IPS-18a (cell line): Measurements from ENCODE around the gene OCRL.

Experiments used
- H3K27ac ChIP-seq: one replicate; pipeline ENCODE4 v1.5.1; 2013; ENCODE audit warnings: low read length
- H3K27me3 ChIP-seq: one replicate; pipeline ENCODE4 v1.6.1; 2013; ENCODE audit warnings: mild to moderate bottlenecking, low read length; ENCODE audit not compliant: control insufficient read depth, insufficient read depth
- H3K36me3 ChIP-seq: one replicate; pipeline ENCODE4 v1.6.1; 2013; ENCODE audit warnings: low read depth, low read length; ENCODE audit not compliant: control insufficient read depth
- H3K4me1 ChIP-seq: one replicate; pipeline ENCODE4 v1.6.1; 2013; ENCODE audit warnings: low read depth, low read length; ENCODE audit not compliant: control insufficient read depth
- H3K4me3 ChIP-seq: one replicate; pipeline ENCODE4 v1.5.1; 2013; ENCODE audit warnings: low read length
- H3K9ac ChIP-seq: one replicate; pipeline ENCODE4 v1.6.1; 2013; ENCODE audit warnings: mild to moderate bottlenecking, low read length, moderate library complexity
- H3K9me3 ChIP-seq: one replicate; pipeline ENCODE4 v1.6.1; 2013; ENCODE audit warnings: low read depth, low read length; ENCODE audit not compliant: control insufficient read depth

The OCRL gene

DNA sequence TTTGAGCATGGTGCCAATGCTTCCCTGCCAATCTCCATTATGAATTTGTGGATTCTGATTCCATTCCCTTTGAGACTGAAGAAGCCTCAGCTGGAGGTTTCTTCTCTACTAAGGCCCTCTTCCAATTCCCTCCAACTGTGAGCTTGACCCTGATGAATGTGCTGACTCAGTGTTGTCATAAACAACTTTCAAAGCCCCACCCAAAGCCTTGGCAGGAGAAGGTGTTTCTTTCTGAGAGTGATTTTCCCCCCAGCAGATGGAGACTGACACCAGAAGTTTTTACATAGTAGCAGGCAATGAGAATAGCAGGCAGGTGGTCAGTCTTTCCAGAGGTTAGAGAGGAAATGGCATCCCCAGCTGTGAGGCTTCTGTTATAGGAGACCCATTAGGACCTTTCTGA lies 53.1 kb downstream of the OCRL start:
- Histone ChIP-seq H3K4me3 (no peak overlapping the region), H3K4me1 (no peaks in the 10 kb centered on the region), H3K27ac (no peak overlapping the region), H3K36me3 (peaks cover 23% of the 10 kb centered on the region), H3K27me3 (no peaks in the 10 kb centered on the region), H3K9ac (no peak overlapping the region), H3K9me3 (peaks cover 7% of the 10 kb centered on the region)

DNA sequence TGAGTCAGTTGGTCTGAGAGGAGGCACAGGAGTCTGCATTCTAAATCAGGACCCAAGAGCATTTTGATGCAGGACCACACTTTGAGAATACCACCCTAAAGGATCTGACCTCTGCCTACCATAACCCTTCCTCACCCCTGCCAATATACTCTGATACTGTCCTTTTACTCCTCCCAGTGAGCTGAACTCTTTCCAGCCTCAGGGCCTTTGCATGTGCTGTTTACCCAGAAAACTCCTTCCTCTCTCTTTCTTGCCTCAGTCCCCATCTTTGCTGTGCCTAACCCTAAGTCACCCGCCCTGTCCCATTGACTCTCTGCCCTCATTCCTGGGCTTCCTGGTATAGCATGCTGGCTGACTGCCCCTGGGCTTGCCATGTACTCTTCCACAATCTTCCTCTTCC lies 54.7 kb downstream of the OCRL start:
- no peaks in the 10 kb centered on the region for H3K27me3 ChIP-seq
- no peak overlapping the region for H3K9ac ChIP-seq

DNA sequence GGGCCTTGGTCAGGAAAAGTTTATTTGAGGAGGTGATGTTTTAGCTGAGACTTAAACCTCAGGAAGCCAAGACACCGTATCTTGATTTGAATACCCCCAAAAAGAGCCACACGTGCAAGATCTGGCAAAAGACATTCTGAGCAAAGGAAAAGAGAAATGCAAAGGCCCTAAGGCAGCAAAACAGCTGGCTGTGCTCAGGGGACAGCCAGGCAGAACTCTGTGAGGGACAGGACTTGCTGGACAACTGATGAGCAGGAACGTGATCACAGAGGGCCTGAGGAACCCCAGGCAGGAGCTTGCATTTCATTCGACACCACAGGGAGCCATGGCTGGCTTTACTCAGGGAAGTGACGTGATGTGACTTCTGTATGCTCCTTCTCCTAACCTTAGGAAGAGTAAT lies 56.0 kb downstream of the OCRL start:
- no peaks in the 10 kb centered on the region for H3K4me1 ChIP-seq
- H3K27ac ChIP-seq: no peak overlapping the region
- H3K9me3 ChIP-seq: peaks cover 7% of the 10 kb centered on the region
- H3K27me3 ChIP-seq: no peaks in the 10 kb centered on the region
- H3K4me3 ChIP-seq: no peak overlapping the region
- H3K9ac ChIP-seq: no peak overlapping the region
- H3K36me3 ChIP-seq: peaks cover 3% of the 10 kb centered on the region

More for the DNA sequence above, 54.7 kb downstream of the OCRL start:
- Histone ChIP-seq H3K9me3 (peaks cover 7% of the 10 kb centered on the region), H3K27ac (no peak overlapping the region), H3K36me3 (peaks cover 7% of the 10 kb centered on the region), H3K4me1 (no peaks in the 10 kb centered on the region), H3K4me3 (no peak overlapping the region)

DNA sequence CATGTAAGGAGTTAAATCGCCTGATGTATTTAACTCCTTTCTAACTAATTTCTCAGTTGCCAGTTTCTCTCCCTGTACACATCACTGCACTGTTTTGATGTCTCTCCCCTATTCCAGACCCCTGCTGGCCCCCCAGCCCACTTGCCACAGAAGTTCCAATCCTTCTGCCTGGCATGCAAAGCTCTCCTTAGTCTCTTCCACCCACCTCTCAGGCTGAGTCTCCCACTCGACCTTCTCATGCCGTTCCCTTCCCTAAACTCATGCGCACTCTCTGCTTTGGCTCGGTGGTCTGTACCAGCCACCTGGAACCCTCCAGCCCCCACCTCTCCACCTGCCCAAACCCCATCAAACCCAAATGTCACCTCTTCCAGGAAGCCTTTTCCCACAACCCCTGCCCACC lies 57.8 kb downstream of the OCRL start:
- no peak overlapping the region for H3K27ac ChIP-seq
- no peaks in the 10 kb centered on the region for H3K27me3 ChIP-seq
- H3K4me1 ChIP-seq: no peaks in the 10 kb centered on the region
- no peak overlapping the region for H3K4me3 ChIP-seq
- no peaks in the 10 kb centered on the region for H3K36me3 ChIP-seq
- no peak overlapping the region for H3K9ac ChIP-seq
- H3K9me3 ChIP-seq: peaks cover 6% of the 10 kb centered on the region

DNA sequence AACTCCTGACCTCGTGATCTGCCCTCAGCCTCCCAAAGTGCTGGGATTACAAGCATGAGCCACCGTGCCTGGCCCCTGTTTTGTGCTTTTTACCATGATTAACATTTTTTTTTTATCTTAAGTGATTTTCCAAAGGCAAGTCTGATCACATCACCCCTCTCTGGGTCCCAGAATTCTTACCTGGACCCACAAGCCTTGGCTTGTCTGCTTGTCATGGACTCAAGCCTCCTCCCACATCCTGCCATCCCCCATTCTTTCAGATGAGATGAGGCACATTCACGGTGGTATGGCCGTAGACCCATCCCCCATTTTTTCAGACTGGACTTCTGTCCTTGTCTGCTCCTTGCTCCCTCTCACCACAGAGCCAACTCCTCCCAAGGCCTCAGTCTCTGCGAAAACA lies 59.4 kb downstream of the OCRL start:
- H3K9ac ChIP-seq: no peak overlapping the region
- H3K27me3 ChIP-seq: no peaks in the 10 kb centered on the region
- peaks cover 3% of the 10 kb centered on the region for H3K9me3 ChIP-seq
- H3K27ac ChIP-seq: no peak overlapping the region
- H3K36me3 ChIP-seq: no peaks in the 10 kb centered on the region
- H3K4me3 ChIP-seq: no peak overlapping the region
- no peaks in the 10 kb centered on the region for H3K4me1 ChIP-seq

DNA sequence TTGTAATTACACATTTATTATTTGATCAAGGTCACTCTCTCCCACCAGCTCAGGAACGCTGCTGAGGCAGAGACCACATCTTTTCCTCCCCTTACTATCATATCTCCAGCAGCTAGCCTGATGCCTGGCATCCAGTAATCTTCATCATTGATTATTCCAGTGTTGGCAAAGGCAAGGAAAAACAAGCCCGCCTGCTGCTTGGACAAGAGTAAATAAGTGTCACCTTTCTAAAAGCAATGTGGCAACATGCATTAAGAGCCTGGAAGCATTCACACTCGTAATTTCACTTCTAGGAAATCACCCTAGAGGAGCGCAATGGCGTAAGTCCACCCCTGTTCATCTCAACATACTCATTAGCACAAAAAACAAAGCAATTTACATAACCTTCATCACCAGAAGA lies 59.9 kb downstream of the OCRL start:
- Histone ChIP-seq H3K36me3 (no peaks in the 10 kb centered on the region), H3K27ac (no peak overlapping the region), H3K9ac (no peak overlapping the region), H3K4me3 (no peak overlapping the region), H3K9me3 (peaks cover 3% of the 10 kb centered on the region), H3K27me3 (no peaks in the 10 kb centered on the region), H3K4me1 (no peaks in the 10 kb centered on the region)

DNA sequence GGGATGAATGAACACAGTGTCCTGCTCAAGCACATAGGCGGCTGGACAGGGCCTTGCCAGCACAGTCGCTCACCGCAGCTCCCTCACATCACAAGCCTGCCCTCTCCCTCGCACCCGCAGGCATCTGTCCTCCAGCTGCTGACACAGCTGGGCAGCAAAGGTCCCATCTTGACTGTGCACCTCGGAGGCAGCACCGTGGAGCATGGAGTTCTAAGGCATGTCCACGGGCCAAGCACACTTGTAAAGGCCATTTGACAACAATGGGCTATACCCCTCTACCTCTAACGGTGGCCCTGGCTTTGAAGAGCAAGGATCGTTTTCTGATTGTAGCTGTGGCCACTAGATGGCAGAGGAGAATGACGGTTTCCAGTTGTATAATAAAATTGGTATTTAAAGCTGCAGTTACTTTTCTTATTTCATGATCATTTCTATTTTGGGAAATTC lies 60.9 kb downstream of the OCRL start:
- Histone ChIP-seq H3K36me3 (no peaks in the 10 kb centered on the region), H3K27ac (no peak overlapping the region), H3K27me3 (no peaks in the 10 kb centered on the region), H3K9ac (no peak overlapping the region), H3K4me1 (no peaks in the 10 kb centered on the region), H3K9me3 (peaks cover 3% of the 10 kb centered on the region), H3K4me3 (no peak overlapping the region)

DNA sequence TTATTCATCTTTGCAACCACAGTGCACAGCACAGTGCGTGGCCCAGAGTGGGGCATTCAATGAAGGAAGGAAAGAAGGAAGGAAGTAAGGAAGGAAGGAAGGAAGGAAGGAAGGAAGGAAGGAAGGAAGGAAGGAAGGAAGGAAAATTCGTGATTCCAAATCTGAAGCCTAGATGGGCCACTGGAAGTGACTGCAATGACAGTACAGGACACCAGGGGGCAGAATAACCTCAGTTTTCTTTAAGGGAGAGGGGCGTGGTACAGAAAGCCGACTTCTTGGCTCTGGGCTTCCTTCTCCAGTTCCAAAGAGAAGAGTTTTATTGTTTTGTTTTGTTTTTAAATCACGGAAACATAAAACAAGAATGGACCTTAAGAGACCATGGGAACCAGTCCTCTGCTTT lies 66.9 kb downstream of the OCRL start:
- H3K27me3 ChIP-seq: no peaks in the 10 kb centered on the region
- H3K9me3 ChIP-seq: peaks cover 6% of the 10 kb centered on the region
- no peak overlapping the region for H3K4me3 ChIP-seq
- no peak overlapping the region for H3K27ac ChIP-seq
- no peak overlapping the region for H3K9ac ChIP-seq
- H3K36me3 ChIP-seq: no peaks in the 10 kb centered on the region
- no peaks in the 10 kb centered on the region for H3K4me1 ChIP-seq

DNA sequence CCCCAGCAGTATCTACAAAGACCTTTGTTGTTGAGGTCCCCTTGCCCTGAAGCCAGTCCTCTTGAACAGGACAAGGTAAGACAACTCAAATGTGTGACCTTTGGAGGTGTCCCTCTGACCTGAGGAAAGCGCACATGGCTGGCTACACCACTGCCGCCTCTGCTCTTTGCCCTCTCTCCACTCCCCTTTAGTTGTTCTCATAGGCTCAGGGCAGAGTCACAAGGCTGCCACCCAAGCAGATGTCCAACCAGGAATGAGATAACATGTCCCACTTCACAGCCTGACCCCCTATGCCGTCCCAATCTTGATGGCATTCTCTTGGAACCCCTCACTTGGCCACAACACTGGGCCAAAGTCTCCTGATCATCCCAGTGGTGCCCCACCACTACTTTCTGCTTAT lies 68.4 kb downstream of the OCRL start:
- H3K9me3 ChIP-seq: peaks cover 6% of the 10 kb centered on the region
- H3K9ac ChIP-seq: no peak overlapping the region
- H3K27ac ChIP-seq: no peak overlapping the region
- H3K36me3 ChIP-seq: no peaks in the 10 kb centered on the region
- no peaks in the 10 kb centered on the region for H3K4me1 ChIP-seq
- H3K4me3 ChIP-seq: no peak overlapping the region
- H3K27me3 ChIP-seq: no peaks in the 10 kb centered on the region

DNA sequence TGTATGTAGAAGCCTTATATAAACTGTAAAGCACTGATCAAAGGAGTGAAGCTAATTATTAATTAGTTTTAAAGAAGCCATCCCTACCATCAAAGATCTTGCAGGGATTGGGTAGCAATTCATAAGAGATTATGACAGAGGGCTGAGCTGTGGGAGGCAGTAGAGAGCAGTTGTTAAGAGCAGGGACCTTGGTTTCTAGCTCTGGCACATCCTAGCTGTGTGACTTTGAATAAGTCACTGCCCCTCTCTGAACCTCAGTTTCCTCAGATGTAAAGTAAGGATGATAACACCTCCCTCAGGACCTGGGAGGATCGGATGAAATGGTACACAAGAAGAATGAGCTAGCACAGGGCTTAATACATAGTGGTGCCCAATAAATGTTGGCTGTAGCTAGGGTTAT lies 69.3 kb downstream of the OCRL start:
- no peaks in the 10 kb centered on the region for H3K4me1 ChIP-seq
- peaks cover 6% of the 10 kb centered on the region for H3K9me3 ChIP-seq
- no peak overlapping the region for H3K9ac ChIP-seq
- no peaks in the 10 kb centered on the region for H3K36me3 ChIP-seq
- no peaks in the 10 kb centered on the region for H3K27me3 ChIP-seq
- H3K27ac ChIP-seq: no peak overlapping the region
- no peak overlapping the region for H3K4me3 ChIP-seq

DNA sequence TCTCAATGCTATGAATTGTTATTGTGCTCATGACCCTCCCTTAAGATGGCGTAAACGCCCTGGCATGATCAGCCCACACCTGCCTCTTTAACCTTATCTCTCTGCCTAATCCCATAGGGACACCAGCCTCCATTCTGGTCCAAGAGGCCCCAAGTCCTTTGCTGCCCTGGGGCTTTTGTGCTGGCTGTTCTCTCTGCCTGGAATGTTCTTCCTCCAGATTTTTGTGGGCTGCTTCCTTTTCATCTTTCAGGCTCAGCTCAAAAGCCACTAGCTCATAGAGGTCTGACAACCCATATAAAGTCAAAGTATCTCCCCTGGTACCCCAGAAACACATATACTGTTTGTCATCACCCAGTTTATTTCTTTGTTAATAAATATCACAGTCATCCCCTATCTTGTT lies 72.3 kb downstream of the OCRL start:
- H3K27me3 ChIP-seq: no peaks in the 10 kb centered on the region
- peaks cover 6% of the 10 kb centered on the region for H3K9me3 ChIP-seq
- no peaks in the 10 kb centered on the region for H3K4me1 ChIP-seq
- H3K9ac ChIP-seq: no peak overlapping the region
- no peak overlapping the region for H3K27ac ChIP-seq
- no peaks in the 10 kb centered on the region for H3K36me3 ChIP-seq
- no peak overlapping the region for H3K4me3 ChIP-seq

DNA sequence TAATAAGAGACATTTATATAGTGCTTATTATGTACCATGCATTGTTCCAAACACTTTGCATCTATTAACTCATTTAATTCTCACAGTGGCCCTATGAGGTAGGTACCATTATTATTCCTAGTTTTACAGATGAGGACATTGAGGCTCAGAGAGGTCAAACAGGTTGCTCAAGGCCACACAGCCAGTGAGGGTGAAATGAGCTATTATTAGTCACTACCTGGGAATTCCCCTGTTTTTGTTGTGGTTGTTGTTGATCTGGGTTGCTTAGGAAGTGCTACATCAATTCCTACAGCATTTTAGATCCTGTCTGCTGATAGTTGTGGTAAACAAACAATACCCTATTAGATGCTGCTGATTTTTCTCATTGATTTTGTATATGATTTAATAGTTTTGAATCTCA lies 73.5 kb downstream of the OCRL start:
- Histone ChIP-seq H3K36me3 (no peaks in the 10 kb centered on the region), H3K9me3 (peaks cover 4% of the 10 kb centered on the region), H3K27me3 (no peaks in the 10 kb centered on the region), H3K9ac (no peak overlapping the region), H3K4me1 (no peaks in the 10 kb centered on the region), H3K27ac (no peak overlapping the region), H3K4me3 (no peak overlapping the region)
